Fibroblast of lung (primary cell): ENCODE data around the gene RSRP1.
"Not testable (repeated sequence)": the region's sequence is repeated elsewhere in the genome, so short reads cannot be mapped to it uniquely, and the experiment has no call there.

Experiments
- EZH2 ChIP-seq: IDR thresholded peaks from 2 replicates; pipeline ENCODE4 v1.5.1; 2012; ENCODE audit warnings: low read length, control low read depth, mild to moderate bottlenecking; ENCODE audit errors: missing control alignments
- TF ChIP-seq, protein P1 (sequence below), 2 donors: IDR thresholded peaks in 1 of 2; conservative IDR thresholded peaks in 1 of 2; 1 replicate in 1 of 2; 2 replicates in 1 of 2; pipeline ENCODE4 v1.5.1; 2011 to 2012; ENCODE audit warnings: low read length in 2 of 2, control low read depth in 1 of 2, inconsistent platforms in 1 of 2, low read depth in 1 of 2, mild to moderate bottlenecking in 1 of 2

DNA sequence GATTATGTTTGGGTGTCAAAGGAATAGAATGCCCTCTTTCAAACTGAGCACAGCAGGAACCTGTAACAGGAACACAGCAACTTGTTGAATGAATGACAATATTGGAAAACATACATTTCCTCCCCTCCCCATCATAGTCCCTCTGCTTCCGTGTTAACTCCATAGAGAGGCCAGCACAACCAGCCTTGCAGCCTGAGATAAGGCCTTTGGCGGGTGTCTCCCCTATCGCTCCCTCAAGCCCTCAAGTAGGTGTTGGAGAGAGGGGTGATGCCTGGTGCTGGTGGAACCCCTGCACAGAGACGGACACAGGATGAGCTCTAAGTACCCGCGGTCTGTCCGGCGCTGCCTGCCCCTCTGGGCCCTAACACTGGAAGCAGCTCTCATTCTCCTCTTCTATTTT, 25.0 kb upstream of the RSRP1 start, which contains the start of gene RHD:
- TF ChIP-seq, protein P1, sequence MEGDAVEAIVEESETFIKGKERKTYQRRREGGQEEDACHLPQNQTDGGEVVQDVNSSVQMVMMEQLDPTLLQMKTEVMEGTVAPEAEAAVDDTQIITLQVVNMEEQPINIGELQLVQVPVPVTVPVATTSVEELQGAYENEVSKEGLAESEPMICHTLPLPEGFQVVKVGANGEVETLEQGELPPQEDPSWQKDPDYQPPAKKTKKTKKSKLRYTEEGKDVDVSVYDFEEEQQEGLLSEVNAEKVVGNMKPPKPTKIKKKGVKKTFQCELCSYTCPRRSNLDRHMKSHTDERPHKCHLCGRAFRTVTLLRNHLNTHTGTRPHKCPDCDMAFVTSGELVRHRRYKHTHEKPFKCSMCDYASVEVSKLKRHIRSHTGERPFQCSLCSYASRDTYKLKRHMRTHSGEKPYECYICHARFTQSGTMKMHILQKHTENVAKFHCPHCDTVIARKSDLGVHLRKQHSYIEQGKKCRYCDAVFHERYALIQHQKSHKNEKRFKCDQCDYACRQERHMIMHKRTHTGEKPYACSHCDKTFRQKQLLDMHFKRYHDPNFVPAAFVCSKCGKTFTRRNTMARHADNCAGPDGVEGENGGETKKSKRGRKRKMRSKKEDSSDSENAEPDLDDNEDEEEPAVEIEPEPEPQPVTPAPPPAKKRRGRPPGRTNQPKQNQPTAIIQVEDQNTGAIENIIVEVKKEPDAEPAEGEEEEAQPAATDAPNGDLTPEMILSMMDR (conservative IDR thresholded peaks at IDR 0.05 in 1 of 2, IDR thresholded peaks at IDR 0.05 in 1 of 2; ENCODE audit: low read depth in 1 of 2, low read length in 2 of 2) = not testable (repeated sequence)
- not testable (repeated sequence) for TF ChIP-seq EZH2
